Tibial artery (tissue), 4 donors: ENCODE data around the gene ZNF622.

Experiments used
- DNase-seq, 2 donors: peaks; one replicate each; pipeline ENCODE4 v3.0.0-alpha.2; 2019
- H3K27ac ChIP-seq, 2 donors: fragments of 200-600 bp; sonication (generic) in 1 of 2; 1 replicate in 1 of 2; 2 replicates in 1 of 2; pipeline ENCODE4 v1.5.1; 2018 to 2019; ENCODE audit warnings: mild to moderate bottlenecking in 1 of 2
- H3K27me3 ChIP-seq, 2 donors: fragments of 200-600 bp; sonication (generic) in 1 of 2; one replicate each; pipeline versions ENCODE4 v1.5.1 to v1.6.0; 2016 to 2019
- H3K36me3 ChIP-seq, 3 donors: fragments of 200-600 bp; sonication (generic) in 2 of 3; one replicate each; pipeline ENCODE4 v1.5.1; 2016 to 2019; ENCODE audit warnings: mild to moderate bottlenecking in 2 of 3
- H3K4me1 ChIP-seq, 4 donors: fragments of 200-600 bp; sonication (generic) in 2 of 4; 1 replicate in 3 of 4; 2 replicates in 1 of 4; pipeline ENCODE4 v1.5.1; 2016 to 2019
- H3K4me3 ChIP-seq, 2 donors: fragments of 200-600 bp; sonication (generic) in 1 of 2; 1 replicate in 1 of 2; 2 replicates in 1 of 2; pipeline ENCODE4 v1.5.1; 2018 to 2019; ENCODE audit warnings: mild to moderate bottlenecking in 2 of 2
- H3K9me3 ChIP-seq, 3 donors: fragments of 200-600 bp; sonication (generic) in 1 of 3; one replicate each; pipeline ENCODE4 v1.5.1; 2016 to 2019
- intact Hi-C: fragments of 100-400 bp; cut with DNase I; formaldehyde crosslinking; loops from one replicate; pipeline ENCODE4 v1.15.0; 2023; ENCODE audit warnings: low total_unique reads
- TF ChIP-seq, protein P1 (sequence below), 2 experiments: fragments of 200-600 bp in 1 of 2; fragments of 450-650 bp in 1 of 2; IDR thresholded peaks; one replicate each; pipeline ENCODE4 v1.5.1; 2017 to 2019; ENCODE audit warnings: antibody characterized with exemption in 2 of 2, mild to moderate bottlenecking in 1 of 2, moderate library complexity in 1 of 2

Gene ZNF622, protein sequence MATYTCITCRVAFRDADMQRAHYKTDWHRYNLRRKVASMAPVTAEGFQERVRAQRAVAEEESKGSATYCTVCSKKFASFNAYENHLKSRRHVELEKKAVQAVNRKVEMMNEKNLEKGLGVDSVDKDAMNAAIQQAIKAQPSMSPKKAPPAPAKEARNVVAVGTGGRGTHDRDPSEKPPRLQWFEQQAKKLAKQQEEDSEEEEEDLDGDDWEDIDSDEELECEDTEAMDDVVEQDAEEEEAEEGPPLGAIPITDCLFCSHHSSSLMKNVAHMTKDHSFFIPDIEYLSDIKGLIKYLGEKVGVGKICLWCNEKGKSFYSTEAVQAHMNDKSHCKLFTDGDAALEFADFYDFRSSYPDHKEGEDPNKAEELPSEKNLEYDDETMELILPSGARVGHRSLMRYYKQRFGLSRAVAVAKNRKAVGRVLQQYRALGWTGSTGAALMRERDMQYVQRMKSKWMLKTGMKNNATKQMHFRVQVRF

DNA sequence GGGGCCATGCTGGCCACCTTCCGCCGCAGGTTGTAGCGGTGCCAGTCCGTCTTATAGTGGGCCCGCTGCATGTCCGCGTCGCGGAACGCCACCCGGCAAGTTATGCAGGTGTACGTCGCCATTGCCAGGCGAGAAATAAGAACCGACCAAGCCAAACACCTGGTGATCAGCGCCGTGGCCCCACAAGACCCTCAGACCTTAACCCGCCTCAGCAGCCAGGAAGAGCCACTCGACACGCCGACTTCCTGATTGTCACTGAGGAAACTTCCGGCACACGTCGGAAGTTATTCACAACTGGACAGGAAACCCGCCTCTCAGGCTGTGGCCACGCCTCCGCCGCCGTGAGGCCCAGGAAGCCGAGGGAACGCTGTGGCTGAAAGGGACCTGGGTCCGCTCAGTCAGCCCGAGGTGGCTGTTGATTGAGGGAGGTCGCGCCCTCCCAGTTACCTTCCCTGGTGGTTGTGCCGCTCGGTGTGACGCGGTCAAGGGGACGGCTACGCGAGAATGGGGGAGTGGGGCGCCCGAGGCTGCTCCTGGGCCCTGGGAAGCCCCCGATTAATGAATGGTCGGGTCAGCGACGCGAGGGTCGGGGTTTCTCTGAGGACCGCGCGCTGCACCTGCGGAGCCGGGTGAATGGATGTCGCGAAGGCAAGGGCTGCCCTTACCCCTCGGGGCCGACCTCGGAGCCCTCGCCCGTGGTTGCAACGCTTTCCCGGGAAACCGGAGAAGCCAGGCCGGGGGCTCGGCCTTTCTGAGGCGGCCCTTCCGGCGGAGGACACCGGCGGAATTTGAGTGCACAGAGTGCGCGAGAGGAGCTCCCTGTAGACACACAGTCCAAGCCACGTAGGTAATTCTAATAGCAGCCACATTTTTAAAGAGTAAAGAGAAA lies at the start of gene ZNF622:
ZNF622 (minus strand) TSS at position 257 of the 889 bp plus-strand sequence; CDS start at position 122, 135 bp downstream.
- Histone ChIP-seq H3K4me1 (peaks cover 0 to 59% (median 44%) of the 10 kb centered on the region in 4 donors), H3K27ac (peak within 1 kb of the TSS; percentile 74 to 80), H3K27me3 (no peaks in the 10 kb centered on the region), H3K9me3 (no peaks in the 10 kb centered on the region), H3K36me3 (peaks cover 26 to 27% (median 26%) of the 10 kb centered on the region in 3 donors), H3K4me3 (peak within 1 kb of the TSS; percentile 80 to 93)
- intact Hi-C loops = loop anchor here (10.0 kb wide), 1 partner anchor 729 kb away; no protein-coding TSS in a partner anchor
- peak; percentile 93 for DNase-seq
- TF ChIP-seq, protein P1, sequence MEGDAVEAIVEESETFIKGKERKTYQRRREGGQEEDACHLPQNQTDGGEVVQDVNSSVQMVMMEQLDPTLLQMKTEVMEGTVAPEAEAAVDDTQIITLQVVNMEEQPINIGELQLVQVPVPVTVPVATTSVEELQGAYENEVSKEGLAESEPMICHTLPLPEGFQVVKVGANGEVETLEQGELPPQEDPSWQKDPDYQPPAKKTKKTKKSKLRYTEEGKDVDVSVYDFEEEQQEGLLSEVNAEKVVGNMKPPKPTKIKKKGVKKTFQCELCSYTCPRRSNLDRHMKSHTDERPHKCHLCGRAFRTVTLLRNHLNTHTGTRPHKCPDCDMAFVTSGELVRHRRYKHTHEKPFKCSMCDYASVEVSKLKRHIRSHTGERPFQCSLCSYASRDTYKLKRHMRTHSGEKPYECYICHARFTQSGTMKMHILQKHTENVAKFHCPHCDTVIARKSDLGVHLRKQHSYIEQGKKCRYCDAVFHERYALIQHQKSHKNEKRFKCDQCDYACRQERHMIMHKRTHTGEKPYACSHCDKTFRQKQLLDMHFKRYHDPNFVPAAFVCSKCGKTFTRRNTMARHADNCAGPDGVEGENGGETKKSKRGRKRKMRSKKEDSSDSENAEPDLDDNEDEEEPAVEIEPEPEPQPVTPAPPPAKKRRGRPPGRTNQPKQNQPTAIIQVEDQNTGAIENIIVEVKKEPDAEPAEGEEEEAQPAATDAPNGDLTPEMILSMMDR (IDR thresholded peaks at IDR 0.05) = no peak

DNA sequence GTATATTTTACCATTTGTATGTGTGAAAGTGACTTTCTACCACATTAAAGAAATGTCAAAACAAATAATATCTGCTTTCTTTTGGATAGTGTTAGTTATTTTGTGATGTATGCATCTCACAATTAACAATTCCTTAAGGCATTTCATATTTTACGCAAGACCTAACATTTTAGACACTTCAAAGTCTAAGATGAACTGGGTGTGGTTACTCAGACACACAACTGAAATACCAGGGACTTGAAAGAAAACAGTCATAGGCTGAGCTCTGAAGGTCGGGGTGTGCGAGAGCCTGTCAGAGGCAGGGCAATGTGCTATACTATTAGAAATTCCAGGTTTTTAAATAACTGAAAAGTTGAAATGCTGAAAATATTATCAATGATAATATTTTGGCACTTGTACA lies 44.5 kb upstream of the ZNF622 start:
- peak overlapping the region in 1 of 2 donors; percentile 68 for H3K27ac ChIP-seq
- intact Hi-C loops = no loop called here
- no peak for DNase-seq
- H3K36me3 ChIP-seq = no peaks in the 10 kb centered on the region
- H3K4me1 ChIP-seq = peaks cover 0 to 24% (median 11%) of the 10 kb centered on the region in 4 donors
- no peaks in the 10 kb centered on the region for H3K27me3 ChIP-seq
- TF ChIP-seq, protein P1 (IDR thresholded peaks at IDR 0.05) = no peak
- no peaks in the 10 kb centered on the region for H3K9me3 ChIP-seq
- no peak overlapping the region for H3K4me3 ChIP-seq

DNA sequence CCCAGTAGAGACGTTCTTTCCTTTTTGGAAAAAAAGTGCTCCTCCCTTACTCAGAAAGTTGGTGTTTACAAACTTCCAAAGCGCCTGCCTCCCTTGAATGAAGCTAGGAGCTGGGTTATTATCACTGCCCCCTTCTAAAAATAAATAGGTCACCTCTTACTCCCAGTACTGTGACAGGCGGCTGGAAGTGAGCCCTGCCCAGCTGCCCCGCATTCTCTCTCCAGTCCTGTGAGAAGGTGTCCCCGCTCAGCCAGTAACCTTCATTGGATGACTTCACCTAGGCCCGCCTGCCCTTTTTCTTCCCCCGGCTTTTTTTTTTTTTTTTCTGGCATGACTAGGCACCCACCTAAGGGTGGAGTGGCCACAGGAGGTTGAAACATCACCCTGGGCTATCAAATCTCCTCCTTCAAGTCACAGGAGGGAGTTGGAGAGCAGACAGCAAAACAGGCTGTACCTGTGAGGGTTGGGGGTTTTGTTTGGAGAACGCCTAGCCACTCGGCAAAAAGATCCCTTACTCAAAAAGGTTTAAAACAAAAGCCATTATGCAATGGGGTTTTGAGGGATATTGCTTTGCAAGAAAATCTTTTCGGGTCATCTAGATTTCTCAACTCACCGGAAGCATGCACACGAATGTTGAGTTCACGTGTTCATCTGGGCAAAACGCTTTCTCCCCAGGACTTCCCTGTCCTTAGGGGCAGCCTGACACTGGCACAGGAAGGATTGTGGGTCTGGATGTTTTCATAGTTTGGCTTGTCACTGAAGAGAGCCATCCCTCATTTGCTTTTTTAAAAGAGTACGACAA lies 43.3 kb upstream of the ZNF622 start:
- no peaks in the 10 kb centered on the region for H3K9me3 ChIP-seq
- no peaks in the 10 kb centered on the region for H3K27me3 ChIP-seq
- peak overlapping the region; percentile 49 to 68 for H3K27ac ChIP-seq
- TF ChIP-seq, protein P1 (IDR thresholded peaks at IDR 0.05) = no peak
- peak overlapping the region; percentile 22 to 34 for H3K4me3 ChIP-seq
- peak; percentile 57 to 71 for DNase-seq
- no peaks in the 10 kb centered on the region for H3K36me3 ChIP-seq
- peaks cover 0 to 24% (median 11%) of the 10 kb centered on the region in 4 donors for H3K4me1 ChIP-seq
- intact Hi-C loops = no loop called here

DNA sequence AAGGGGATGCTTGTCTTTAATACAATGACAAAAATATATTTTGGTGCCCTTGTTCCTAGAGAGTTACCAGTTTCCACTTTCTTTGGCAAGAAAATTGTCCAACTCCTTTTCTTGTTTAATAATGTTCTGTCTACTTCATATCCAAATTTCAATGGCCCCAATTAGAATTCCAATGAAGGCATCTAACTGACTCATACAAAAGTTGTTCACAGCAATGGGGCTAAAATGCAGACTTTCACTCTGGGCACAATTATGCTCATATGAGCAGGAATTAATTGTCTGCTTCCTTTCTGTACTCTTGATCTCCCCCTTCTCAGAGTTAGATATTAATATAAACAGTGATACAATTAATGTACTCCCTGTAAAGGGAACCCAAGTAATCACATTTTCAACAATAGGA lies 42.1 kb upstream of the ZNF622 start:
- Histone ChIP-seq H3K27me3 (no peaks in the 10 kb centered on the region), H3K4me1 (peaks cover 0 to 24% (median 11%) of the 10 kb centered on the region in 4 donors), H3K36me3 (no peaks in the 10 kb centered on the region), H3K27ac (peak overlapping the region; percentile 49 to 68), H3K9me3 (no peaks in the 10 kb centered on the region), H3K4me3 (peak overlapping the region in 1 of 2 donors; percentile 34)
- intact Hi-C loops = no loop called here
- TF ChIP-seq, protein P1 (IDR thresholded peaks at IDR 0.05) = no peak
- DNase-seq = no peak

DNA sequence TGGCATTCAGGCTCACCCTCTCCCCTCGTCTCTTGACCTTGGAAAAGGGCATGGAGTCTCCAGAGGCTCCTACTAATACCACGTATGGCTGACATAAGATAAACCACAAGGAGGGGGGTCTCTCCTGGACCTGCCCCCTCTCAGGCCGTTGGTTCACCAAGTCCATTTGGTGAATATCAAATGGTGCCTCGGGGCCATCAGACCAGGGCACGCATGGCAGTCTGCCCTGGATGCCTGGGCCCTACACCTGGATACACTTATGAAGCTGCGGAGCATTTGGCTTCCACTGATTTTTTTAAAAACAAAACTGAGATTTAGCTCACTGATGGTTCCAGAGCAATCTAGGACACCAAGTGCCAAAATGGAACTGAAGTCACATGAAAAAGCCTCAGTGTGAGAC lies 40.3 kb upstream of the ZNF622 start:
- intact Hi-C loops = no loop called here
- Histone ChIP-seq H3K27me3 (no peaks in the 10 kb centered on the region), H3K36me3 (no peaks in the 10 kb centered on the region), H3K27ac (no peak overlapping the region), H3K4me3 (no peak overlapping the region), H3K4me1 (peaks cover 0 to 24% (median 11%) of the 10 kb centered on the region in 4 donors), H3K9me3 (no peaks in the 10 kb centered on the region)
- TF ChIP-seq, protein P1 (IDR thresholded peaks at IDR 0.05) = no peak
- DNase-seq = no peak
